Measurements from ENCODE around the gene TSPAN19.

GRCh38 chr12:85005615-85006014 lies 30.5 kb downstream of the TSPAN19 start:
- TF ChIP-seq CTCF (IDR thresholded peaks at IDR 0.05) (no peak), SIN3A (IDR thresholded peaks at IDR 0.05; ENCODE audit: borderline replicate concordance, insufficient read depth, low read depth, low read length) (no peak)
- TF ChIP-seq, protein P1, sequence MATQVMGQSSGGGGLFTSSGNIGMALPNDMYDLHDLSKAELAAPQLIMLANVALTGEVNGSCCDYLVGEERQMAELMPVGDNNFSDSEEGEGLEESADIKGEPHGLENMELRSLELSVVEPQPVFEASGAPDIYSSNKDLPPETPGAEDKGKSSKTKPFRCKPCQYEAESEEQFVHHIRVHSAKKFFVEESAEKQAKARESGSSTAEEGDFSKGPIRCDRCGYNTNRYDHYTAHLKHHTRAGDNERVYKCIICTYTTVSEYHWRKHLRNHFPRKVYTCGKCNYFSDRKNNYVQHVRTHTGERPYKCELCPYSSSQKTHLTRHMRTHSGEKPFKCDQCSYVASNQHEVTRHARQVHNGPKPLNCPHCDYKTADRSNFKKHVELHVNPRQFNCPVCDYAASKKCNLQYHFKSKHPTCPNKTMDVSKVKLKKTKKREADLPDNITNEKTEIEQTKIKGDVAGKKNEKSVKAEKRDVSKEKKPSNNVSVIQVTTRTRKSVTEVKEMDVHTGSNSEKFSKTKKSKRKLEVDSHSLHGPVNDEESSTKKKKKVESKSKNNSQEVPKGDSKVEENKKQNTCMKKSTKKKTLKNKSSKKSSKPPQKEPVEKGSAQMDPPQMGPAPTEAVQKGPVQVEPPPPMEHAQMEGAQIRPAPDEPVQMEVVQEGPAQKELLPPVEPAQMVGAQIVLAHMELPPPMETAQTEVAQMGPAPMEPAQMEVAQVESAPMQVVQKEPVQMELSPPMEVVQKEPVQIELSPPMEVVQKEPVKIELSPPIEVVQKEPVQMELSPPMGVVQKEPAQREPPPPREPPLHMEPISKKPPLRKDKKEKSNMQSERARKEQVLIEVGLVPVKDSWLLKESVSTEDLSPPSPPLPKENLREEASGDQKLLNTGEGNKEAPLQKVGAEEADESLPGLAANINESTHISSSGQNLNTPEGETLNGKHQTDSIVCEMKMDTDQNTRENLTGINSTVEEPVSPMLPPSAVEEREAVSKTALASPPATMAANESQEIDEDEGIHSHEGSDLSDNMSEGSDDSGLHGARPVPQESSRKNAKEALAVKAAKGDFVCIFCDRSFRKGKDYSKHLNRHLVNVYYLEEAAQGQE (IDR thresholded peaks at IDR 0.05; ENCODE audit: insufficient read depth in 1 of 2, low read depth in 2 of 2, low read length in 1 of 2): no peak

Measured in Panc1 (cell line).